Lung (tissue), 12 donors: Measurements from ENCODE around the gene STAC2. TPM values are rescaled to one million over a fixed set of nuclear protein-coding genes. Genes with fewer than 3 reads are reported as not detected.

ENCODE experiments used
- ATAC-seq: fragments of 200-7000 bp; cut with Tn5 transposase; one replicate; pipeline ENCODE4 v1.9.1; 2020; ENCODE audit warnings: moderate number of reproducible peaks; ENCODE audit not compliant: insufficient read depth, low FRiP score
- DNase-seq, 3 donors: peaks; one replicate each; pipeline ENCODE4 v3.0.0-alpha.2; 2013 to 2017
- H3K27ac ChIP-seq, 2 donors: one replicate each; pipeline ENCODE4 v1.5.1; 2013; ENCODE audit warnings: mild to moderate bottlenecking in 2 of 2, moderate library complexity in 2 of 2, control low read depth in 1 of 2, inconsistent platforms in 1 of 2, low read depth in 1 of 2, low read length in 1 of 2
- H3K27me3 ChIP-seq, 3 donors: one replicate each; pipeline ENCODE4 v1.5.1; 2013; ENCODE audit warnings: low read length in 2 of 3; ENCODE audit not compliant: control insufficient read depth in 3 of 3, insufficient read depth in 3 of 3
- H3K36me3 ChIP-seq, 4 donors: one replicate each; pipeline ENCODE4 v1.5.1; 2013; ENCODE audit warnings: low read length in 4 of 4, mild to moderate bottlenecking in 1 of 4, moderate library complexity in 1 of 4; ENCODE audit not compliant: control insufficient read depth in 4 of 4, insufficient read depth in 4 of 4
- H3K4me1 ChIP-seq, 5 donors: one replicate each; pipeline ENCODE4 v1.5.1; 2013; ENCODE audit warnings: low read length in 5 of 5, mild to moderate bottlenecking in 2 of 5, moderate library complexity in 1 of 5; ENCODE audit not compliant: control insufficient read depth in 5 of 5, insufficient read depth in 5 of 5
- H3K4me3 ChIP-seq: one replicate; pipeline ENCODE4 v1.5.1; 2013; ENCODE audit warnings: mild to moderate bottlenecking, control low read depth, moderate library complexity
- H3K9ac ChIP-seq, 2 donors: one replicate each; pipeline ENCODE4 v1.5.1; 2013; ENCODE audit warnings: low read length in 2 of 2, control low read depth in 1 of 2; ENCODE audit not compliant: insufficient read depth in 1 of 2
- H3K9me3 ChIP-seq, 4 donors: one replicate each; pipeline ENCODE4 v1.5.1; 2013; ENCODE audit warnings: low read length in 3 of 4, mild to moderate bottlenecking in 1 of 4, moderate library complexity in 1 of 4; ENCODE audit not compliant: control insufficient read depth in 4 of 4, insufficient read depth in 3 of 4
- CTCF ChIP-seq: IDR thresholded peaks from 2 replicates; pipeline ENCODE4 v1.5.1; 2012; ENCODE audit warnings: mild to moderate bottlenecking; ENCODE audit errors: control extremely low read depth, extremely low read depth
- WGBS, 2 donors: extraction: QIAGEN DNeasy Blood & Tissue Kit; methylation state at CpG; one replicate each; pipeline ENCODE4 v1.1.7; 2013; 5-methylcytosine and 5-hydroxymethylcytosine counted together
- polyA plus RNA-seq, 2 donors: library from polyadenylated mRNA; stranded (reverse); fragments of 200-250 nt; gene quantifications; one replicate each; pipeline ENCODE4 v1.2.1, GENCODE V29; 2013
- total RNA-seq, 2 donors: library from RNA; depleted of rRNA in 1 of 2; stranded (reverse); fragments of >200 nt in 1 of 2; gene quantifications; one replicate each; pipeline ENCODE4 v1.2.1, GENCODE V29; 2014 to 2021
- donor health status: control.
- donor health status: control.
- donor health status: Bipolar disorder and iron deficiency.
- donor health status: healthy.
- donor health status: DM: yes; HTN: yes; CAD: no.

STAC2 gene
- total and polyA plus RNA-seq, 4 donors, result 0.26 to 1.7 (median 0.42) TPM; not detected in 1

- H3K27ac ChIP-seq, result peak overlapping the region; percentile 13 to 95
- DNase-seq (no peak), ATAC-seq (no peak)
- no peak for TF ChIP-seq CTCF
- 31 to 33% methylated on average over 11 of the region's 11 CpGs for WGBS, 2 donors
- H3K36me3 ChIP-seq, result peaks cover 25 to 31% (median 27%) of the 10 kb centered on the region in 4 donors
- H3K4me3 ChIP-seq, result peak overlapping the region; percentile 100
- H3K9ac ChIP-seq, result peak overlapping the region; percentile 87 to 95
- H3K9me3 ChIP-seq, result no peaks in the 10 kb centered on the region
- peaks cover 0 to 33% (median 7%) of the 10 kb centered on the region in 5 donors for H3K4me1 ChIP-seq
- H3K27me3 ChIP-seq, result no peaks in the 10 kb centered on the region
These were observed 24.7 kb downstream of the STAC2 start for GRCh38 chr17:39200957-39201510.

GRCh38 chr17:39200070-39200879 is 25.5 kb downstream of the STAC2 start, which contains the start of gene RPL19:
Gene RPL19 (plus strand): TSS chr17:39200283. CDS start chr17:39200345, 62 bp downstream.
- peak in 1 of 3 donors; percentile 80 for DNase-seq
- TF ChIP-seq CTCF, result no peak
- H3K27ac ChIP-seq, result peak within 1 kb of the TSS; percentile 94 to 95
- 0% methylated on average over 52 of the region's 52 CpGs for WGBS, 2 donors
- no peaks in the 10 kb centered on the region for H3K9me3 ChIP-seq
- H3K27me3 ChIP-seq, result no peaks in the 10 kb centered on the region
- peaks cover 25 to 31% (median 27%) of the 10 kb centered on the region in 4 donors for H3K36me3 ChIP-seq
- peak within 1 kb of the TSS; percentile 100 for H3K4me3 ChIP-seq
- H3K4me1 ChIP-seq, result peaks cover 0 to 40% (median 9%) of the 10 kb centered on the region in 5 donors
- peak; percentile 55 for ATAC-seq
- peak within 1 kb of the TSS; percentile 87 to 100 for H3K9ac ChIP-seq

DNA sequence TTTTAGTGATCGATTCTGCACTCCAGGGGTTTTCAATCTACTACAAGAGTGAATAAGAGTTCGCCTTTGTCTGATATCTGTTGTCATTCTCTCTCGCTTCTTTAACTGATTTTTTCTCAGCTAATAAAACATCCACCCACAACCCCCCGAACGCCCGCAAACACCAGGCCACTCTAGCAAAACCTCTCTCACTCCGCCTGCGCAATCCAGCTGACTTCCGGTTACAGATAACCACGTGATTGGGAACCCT is 26.0 kb downstream of the STAC2 start:
- Histone ChIP-seq H3K36me3 (peaks cover 20 to 29% (median 23%) of the 10 kb centered on the region in 4 donors), H3K4me3 (no peak overlapping the region), H3K4me1 (peaks cover 3 to 45% (median 9%) of the 10 kb centered on the region in 5 donors), H3K27ac (peak overlapping the region; percentile 94 to 95), H3K27me3 (no peaks in the 10 kb centered on the region), H3K9ac (peak overlapping the region; percentile 87 to 100), H3K9me3 (no peaks in the 10 kb centered on the region)
- peak; percentile 92 to 98 (median 97) for DNase-seq
- 0 to 1% methylated on average over 10 of the region's 10 CpGs for WGBS, 2 donors
- no peak for TF ChIP-seq CTCF
- ATAC-seq, result peak; percentile 71
